ENCODE data around the gene GAST.

DNA sequence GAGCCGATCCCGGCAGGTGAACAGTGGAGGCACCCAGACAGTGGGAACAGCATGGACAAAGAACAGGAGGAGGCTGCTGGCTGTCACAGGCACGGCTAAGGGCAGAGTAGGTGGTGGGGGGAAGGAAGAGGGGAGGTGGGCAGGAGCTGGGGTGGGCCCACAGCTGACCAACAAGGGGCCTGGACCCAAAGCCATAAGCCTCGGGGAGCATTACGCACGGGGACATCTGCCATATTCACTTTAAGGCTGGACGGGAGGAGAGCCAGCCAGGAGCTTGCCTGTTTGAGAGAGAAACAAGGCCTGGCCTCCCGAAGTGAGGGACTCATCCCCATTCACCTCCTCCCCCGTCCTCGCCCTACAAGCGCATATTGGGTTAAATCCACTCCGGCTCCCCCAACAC, 41.9 kb downstream of the GAST start:
- TF ChIP-seq, protein P1, sequence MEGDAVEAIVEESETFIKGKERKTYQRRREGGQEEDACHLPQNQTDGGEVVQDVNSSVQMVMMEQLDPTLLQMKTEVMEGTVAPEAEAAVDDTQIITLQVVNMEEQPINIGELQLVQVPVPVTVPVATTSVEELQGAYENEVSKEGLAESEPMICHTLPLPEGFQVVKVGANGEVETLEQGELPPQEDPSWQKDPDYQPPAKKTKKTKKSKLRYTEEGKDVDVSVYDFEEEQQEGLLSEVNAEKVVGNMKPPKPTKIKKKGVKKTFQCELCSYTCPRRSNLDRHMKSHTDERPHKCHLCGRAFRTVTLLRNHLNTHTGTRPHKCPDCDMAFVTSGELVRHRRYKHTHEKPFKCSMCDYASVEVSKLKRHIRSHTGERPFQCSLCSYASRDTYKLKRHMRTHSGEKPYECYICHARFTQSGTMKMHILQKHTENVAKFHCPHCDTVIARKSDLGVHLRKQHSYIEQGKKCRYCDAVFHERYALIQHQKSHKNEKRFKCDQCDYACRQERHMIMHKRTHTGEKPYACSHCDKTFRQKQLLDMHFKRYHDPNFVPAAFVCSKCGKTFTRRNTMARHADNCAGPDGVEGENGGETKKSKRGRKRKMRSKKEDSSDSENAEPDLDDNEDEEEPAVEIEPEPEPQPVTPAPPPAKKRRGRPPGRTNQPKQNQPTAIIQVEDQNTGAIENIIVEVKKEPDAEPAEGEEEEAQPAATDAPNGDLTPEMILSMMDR (IDR thresholded peaks at IDR 0.05 in 2 of 3, conservative IDR thresholded peaks at IDR 0.05 in 1 of 3; ENCODE audit: insufficient read depth in 2 of 3, low read depth in 1 of 3, low read length in 3 of 3): no peak
- TF ChIP-seq POLR2G (IDR thresholded peaks at IDR 0.05; ENCODE audit: low read depth, low read length) (peak; percentile 7; the same call in 1 of the 2 replicates), EZH2 (IDR thresholded peaks at IDR 0.05; ENCODE audit: borderline replicate concordance, low read depth, low read length) (no peak), NR2C1 (IDR thresholded peaks at IDR 0.05) (no peak), NR2C1 (tag; IDR thresholded peaks at IDR 0.05) (no peak), ZBTB33 (CRISPR knock-in tag; IDR thresholded peaks at IDR 0.05) (no peak), PHF20 (IDR thresholded peaks at IDR 0.05; ENCODE audit: partially characterized antibody) (no peak)
- TF ChIP-seq, protein P2, sequence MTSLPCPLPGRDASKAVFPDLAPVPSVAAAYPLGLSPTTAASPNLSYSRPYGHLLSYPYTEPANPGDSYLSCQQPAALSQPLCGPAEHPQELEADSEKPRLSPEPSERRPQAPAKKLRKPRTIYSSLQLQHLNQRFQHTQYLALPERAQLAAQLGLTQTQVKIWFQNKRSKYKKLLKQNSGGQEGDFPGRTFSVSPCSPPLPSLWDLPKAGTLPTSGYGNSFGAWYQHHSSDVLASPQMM (CRISPR knock-in tag; IDR thresholded peaks at IDR 0.05): no peak
